Motor neuron (in vitro differentiated cells): ENCODE data around the gene SERPINF2. TPM values are rescaled to one million over a fixed set of nuclear protein-coding genes. Genes with fewer than 3 reads are reported as not detected.

ENCODE experiments used
- ATAC-seq, 8 experiments: fragments of 200-7000 bp; cut with Tn5 transposase; replicated peaks in 6 of 8; 2 replicates each; pipeline ENCODE4 v1.8.0; 2021; ENCODE audit warnings: mild to moderate bottlenecking in 8 of 8, moderate library complexity in 8 of 8
- H3K27ac ChIP-seq, 2 donors: fragments of 250-450 bp; sonication (Bioruptor Pico); 2 replicates each; pipeline ENCODE4 v1.9.0; 2021; ENCODE audit warnings: antibody characterized with exemption in 2 of 2, mild to moderate bottlenecking in 2 of 2, moderate library complexity in 1 of 2
- H3K4me1 ChIP-seq, 2 donors: fragments of 250-450 bp; sonication (Bioruptor Pico); replicated peaks in 1 of 2; 2 replicates each; pipeline ENCODE4 v1.6.1; 2021; ENCODE audit warnings: antibody characterized with exemption in 2 of 2, mild to moderate bottlenecking in 2 of 2, moderate library complexity in 1 of 2
- H3K4me3 ChIP-seq, 5 donors: fragments of 250-450 bp; sonication (Bioruptor Pico); 2 replicates each; pipeline ENCODE4 v1.9.0; 2021; ENCODE audit warnings: antibody characterized with exemption in 5 of 5, mild to moderate bottlenecking in 5 of 5, moderate library complexity in 4 of 5
- WGBS, 10 experiments: fragments of 450-650 bp; shearing (Covaris generic); methylation state at CpG; one replicate each; pipeline ENCODE4 v1.0.0; 2022; 5-methylcytosine and 5-hydroxymethylcytosine counted together
- in situ Hi-C, 9 experiments: fragments of 400-800 bp; cut with MboI; loops; one replicate each; pipeline ENCODE4 v1.15.0; 2021; ENCODE audit warnings: low sequenced_read_pairs in 9 of 9, low pct_unique_long_range_greater_than_20kb in 2 of 9; ENCODE audit not compliant: unreplicated experiment in 9 of 9
- total RNA-seq, 8 experiments: library from RNA; unstranded; fragments of 300-600 nt; gene quantifications; 2 replicates each; pipeline versions ENCODE4 v1.2.3 to v1.2.4, GENCODE V29; 2022

SERPINF2 gene
- total RNA-seq, 8 experiments from 2014 or later, result 0.11 to 0.63 (median 0.30) TPM

GRCh38 chr17:1776328-1776727, 33.7 kb downstream of the SERPINF2 start:
- Histone ChIP-seq H3K4me1 (no peaks in the 10 kb centered on the region), H3K4me3 (no peak overlapping the region), H3K27ac (no peak overlapping the region)
- in situ Hi-C loops, result no loop called here
- no peak for ATAC-seq
- WGBS, 10 experiments, result 91 to 100% (median 98%) methylated on average over 1 to 8 of the region's 10 CpGs; no CpG with 5 or more reads in 6 of the 10 experiments

GRCh38 chr17:1776857-1777256, 34.2 kb downstream of the SERPINF2 start:
- in situ Hi-C loops, result no loop called here
- Histone ChIP-seq H3K4me1 (no peaks in the 10 kb centered on the region), H3K27ac (no peak overlapping the region), H3K4me3 (no peak overlapping the region)
- WGBS, 10 experiments, result 61 to 100% (median 87%) methylated on average over 2 to 4 of the region's 7 CpGs; no CpG with 5 or more reads in 6 of the 10 experiments
- ATAC-seq, result no peak

- H3K4me3 ChIP-seq, result no peak overlapping the region
- in situ Hi-C loops, result no loop called here
- 8 to 91% (median 84%) methylated on average over 1 to 7 of the region's 8 CpGs; no CpG with 5 or more reads in 2 of the 10 experiments for WGBS, 10 experiments
- H3K27ac ChIP-seq, result no peak overlapping the region
- ATAC-seq, result peak in 4 of 8 experiments; percentile 16 to 86 (median 68)
- peaks cover 0 to 5% of the 10 kb centered on the region in 2 donors for H3K4me1 ChIP-seq
Measured at GRCh38 chr17:1779571-1780131, 37.0 kb downstream of the SERPINF2 start.

- no peak for ATAC-seq
- 0 to 92% (median 68%) methylated on average over 1 to 5 of the region's 6 CpGs; no CpG with 5 or more reads in 3 of the 10 experiments for WGBS, 10 experiments
- Histone ChIP-seq H3K27ac (no peak overlapping the region), H3K4me1 (peaks cover 0 to 5% of the 10 kb centered on the region in 2 donors), H3K4me3 (no peak overlapping the region)
- in situ Hi-C loops, result no loop called here
Measured at GRCh38 chr17:1782171-1782567, 39.5 kb downstream of the SERPINF2 start.

GRCh38 chr17:1783271-1783670, 40.6 kb downstream of the SERPINF2 start:
- peak in 2 of 8 experiments; percentile 9 for ATAC-seq
- no peak overlapping the region for H3K27ac ChIP-seq
- H3K4me3 ChIP-seq, result no peak overlapping the region
- in situ Hi-C loops, result no loop called here
- peaks cover 0 to 5% of the 10 kb centered on the region in 2 donors for H3K4me1 ChIP-seq
- WGBS, 10 experiments, result 87 to 96% (median 93%) methylated on average over 3 to 9 of the region's 19 CpGs; no CpG with 5 or more reads in 6 of the 10 experiments

- no peak overlapping the region for H3K27ac ChIP-seq
- in situ Hi-C loops, result no loop called here
- H3K4me3 ChIP-seq, result no peak overlapping the region
- WGBS, 10 experiments, result 7 to 100% (median 79%) methylated on average over 1 to 12 of the region's 16 CpGs
- peaks cover 0 to 5% of the 10 kb centered on the region in 2 donors for H3K4me1 ChIP-seq
- ATAC-seq, result peak; percentile 70 to 89 (median 86)
Measured at GRCh38 chr17:1783834-1784611, 41.4 kb downstream of the SERPINF2 start.

GRCh38 chr17:1785930-1786329, 43.3 kb downstream of the SERPINF2 start:
- H3K27ac ChIP-seq, result no peak overlapping the region
- WGBS, 10 experiments, result 72 to 100% (median 100%) methylated on average over 1 to 3 of the region's 4 CpGs; no CpG with 5 or more reads in 3 of the 10 experiments
- H3K4me1 ChIP-seq, result peaks cover 0 to 5% of the 10 kb centered on the region in 2 donors
- in situ Hi-C loops, result no loop called here
- ATAC-seq, result no peak
- H3K4me3 ChIP-seq, result no peak overlapping the region

- Histone ChIP-seq H3K4me1 (peaks cover 0 to 5% of the 10 kb centered on the region in 2 donors), H3K4me3 (no peak overlapping the region), H3K27ac (no peak overlapping the region)
- no peak for ATAC-seq
- WGBS, 10 experiments, result 65 to 100% (median 95%) methylated on average over 1 to 6 of the region's 7 CpGs; no CpG with 5 or more reads in 2 of the 10 experiments
- in situ Hi-C loops, result no loop called here
Measured at GRCh38 chr17:1786708-1787107, 44.0 kb downstream of the SERPINF2 start.

GRCh38 chr17:1787301-1787902, 44.7 kb downstream of the SERPINF2 start:
- WGBS, 10 experiments, result 10 to 100% (median 83%) methylated on average over 2 to 11 of the region's 16 CpGs; no CpG with 5 or more reads in 1 of the 10 experiments
- ATAC-seq, result peak in 7 of 8 experiments; percentile 69 to 90 (median 74)
- Histone ChIP-seq H3K4me3 (no peak overlapping the region), H3K4me1 (peaks cover 0 to 5% of the 10 kb centered on the region in 2 donors), H3K27ac (no peak overlapping the region)
- in situ Hi-C loops, result no loop called here

GRCh38 chr17:1789936-1790335, 47.3 kb downstream of the SERPINF2 start:
- in situ Hi-C loops, result no loop called here
- ATAC-seq, result peak in 1 of 8 experiments; percentile 33
- H3K27ac ChIP-seq, result no peak overlapping the region
- no peaks in the 10 kb centered on the region for H3K4me1 ChIP-seq
- 11 to 100% (median 86%) methylated on average over 2 to 5 of the region's 5 CpGs for WGBS, 10 experiments
- no peak overlapping the region for H3K4me3 ChIP-seq

GRCh38 chr17:1792495-1793446, 50.1 kb downstream of the SERPINF2 start:
- 57 to 94% (median 88%) methylated on average over 2 to 19 of the region's 23 CpGs for WGBS, 10 experiments
- peaks cover 3 to 16% of the 10 kb centered on the region in 2 donors for H3K4me1 ChIP-seq
- in situ Hi-C loops, result no loop called here
- ATAC-seq, result no peak
- no peak overlapping the region for H3K27ac ChIP-seq
- H3K4me3 ChIP-seq, result no peak overlapping the region

GRCh38 chr17:1793447-1793806, 50.8 kb downstream of the SERPINF2 start:
- WGBS, 10 experiments, result 0 to 71% (median 50%) methylated on average over 1 of the region's 1 CpG; no CpG with 5 or more reads in 4 of the 10 experiments
- Histone ChIP-seq H3K4me1 (peaks cover 3 to 16% of the 10 kb centered on the region in 2 donors), H3K27ac (no peak overlapping the region), H3K4me3 (no peak overlapping the region)
- in situ Hi-C loops, result no loop called here
- peak in 4 of 8 experiments; percentile 25 to 47 (median 40) for ATAC-seq
